RWPE1 (cell line): ENCODE results near the gene ZNF561.

Experiments
- CTCF ChIA-PET: fragments of 350-600 bp; sonication (Branson Sonifier 250); formaldehyde crosslinking; extraction: SDS; loops from one replicate; lab custom pipeline; 2021; lab: Yijun Ruan, JAX
- POLR2A ChIA-PET: fragments of 400-600 bp; formaldehyde crosslinking; extraction: SDS; loops from one replicate; lab custom pipeline; 2020; ENCODE audit warnings: antibody characterized with exemption; ENCODE audit not compliant: low non-redundant PET; lab: Yijun Ruan, JAX
- DNase-seq: peaks from one replicate; pipeline ENCODE4 v3.0.0; 2012; ENCODE audit warnings: low spot score
- H3K27ac ChIP-seq: fragments of 450-650 bp; 2 replicates; pipeline ENCODE4 v1.5.1; 2017
- CTCF ChIP-seq: fragments of 450-650 bp; conservative IDR thresholded peaks from 2 replicates; pipeline ENCODE4 v1.5.1; 2017; ENCODE audit warnings: low read depth, mild to moderate bottlenecking

ZNF561 gene

GRCh38 chr19:9565900-9566705 lies 54.9 kb downstream of the ZNF561 start:
- CTCF ChIA-PET = interaction anchor here (0.6 to 0.7 kb wide), 2 partner anchors 155 to 243 kb away, joined by 3 read pairs; no protein-coding TSS in a partner anchor
- no peak for DNase-seq
- H3K27ac ChIP-seq = no peak overlapping the region
- POLR2A ChIA-PET = interaction anchor here (0.6 kb wide), 1 partner anchor 17 kb away, joined by 7 read pairs; no protein-coding TSS in a partner anchor
- no peak for TF ChIP-seq CTCF
